ENCODE measurements around the gene PRKG1.

Gene PRKG1

DNA sequence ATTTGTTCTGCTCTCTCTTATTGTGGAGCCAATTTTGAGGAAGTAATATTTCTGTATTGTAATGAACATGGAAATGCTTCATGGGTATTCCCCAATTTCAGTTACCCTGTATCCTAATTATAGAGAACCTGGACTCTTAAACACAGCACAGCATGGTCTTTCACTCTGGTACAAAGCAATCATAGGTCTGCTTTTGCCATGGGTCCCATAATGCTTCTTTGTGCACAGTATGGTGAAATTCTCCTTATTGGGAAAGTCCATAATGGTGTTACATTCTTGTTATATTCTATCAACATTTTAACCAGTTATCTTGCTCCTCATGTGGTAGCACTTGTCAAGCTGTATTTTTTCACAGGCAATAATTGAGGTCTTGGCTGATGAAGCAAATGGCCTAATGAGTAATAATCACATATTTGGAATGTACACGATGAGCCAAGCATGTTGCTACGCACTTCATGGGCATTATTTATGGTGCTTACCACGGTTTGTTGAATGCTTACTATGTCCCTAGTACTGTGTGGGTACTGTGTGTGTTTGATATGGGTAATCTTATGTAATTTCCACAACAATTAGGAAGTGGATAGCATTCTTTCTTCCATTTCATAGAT is 42.9 kb downstream of the PRKG1 start:
- H3K9me3 ChIP-seq (ENCODE audit: control insufficient read depth, insufficient read depth, low read length), result no peaks in the 10 kb centered on the region
- H4K20me1 ChIP-seq (ENCODE audit: control insufficient read depth, insufficient read depth, low read depth, low read length), result no peaks in the 10 kb centered on the region
- no peaks in the 10 kb centered on the region for H3K36me3 ChIP-seq (ENCODE audit: control insufficient read depth, low read length)
- H3K9me2 ChIP-seq (replicated peaks; ENCODE audit: control insufficient read depth, low read length), result no peaks in the 10 kb centered on the region
- TF ChIP-seq, protein P1, sequence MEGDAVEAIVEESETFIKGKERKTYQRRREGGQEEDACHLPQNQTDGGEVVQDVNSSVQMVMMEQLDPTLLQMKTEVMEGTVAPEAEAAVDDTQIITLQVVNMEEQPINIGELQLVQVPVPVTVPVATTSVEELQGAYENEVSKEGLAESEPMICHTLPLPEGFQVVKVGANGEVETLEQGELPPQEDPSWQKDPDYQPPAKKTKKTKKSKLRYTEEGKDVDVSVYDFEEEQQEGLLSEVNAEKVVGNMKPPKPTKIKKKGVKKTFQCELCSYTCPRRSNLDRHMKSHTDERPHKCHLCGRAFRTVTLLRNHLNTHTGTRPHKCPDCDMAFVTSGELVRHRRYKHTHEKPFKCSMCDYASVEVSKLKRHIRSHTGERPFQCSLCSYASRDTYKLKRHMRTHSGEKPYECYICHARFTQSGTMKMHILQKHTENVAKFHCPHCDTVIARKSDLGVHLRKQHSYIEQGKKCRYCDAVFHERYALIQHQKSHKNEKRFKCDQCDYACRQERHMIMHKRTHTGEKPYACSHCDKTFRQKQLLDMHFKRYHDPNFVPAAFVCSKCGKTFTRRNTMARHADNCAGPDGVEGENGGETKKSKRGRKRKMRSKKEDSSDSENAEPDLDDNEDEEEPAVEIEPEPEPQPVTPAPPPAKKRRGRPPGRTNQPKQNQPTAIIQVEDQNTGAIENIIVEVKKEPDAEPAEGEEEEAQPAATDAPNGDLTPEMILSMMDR (IDR thresholded peaks at IDR 0.05; ENCODE audit: low read depth, low read length, poor library complexity, severe bottlenecking), result no peak
- no peak for TF ChIP-seq EZH2phosphoT487 (IDR thresholded peaks at IDR 0.05; ENCODE audit: borderline replicate concordance, low read length)
- H3K4me3 ChIP-seq (ENCODE audit: low read length), result no peak overlapping the region
- H3K79me2 ChIP-seq (ENCODE audit: control insufficient read depth, low read length), result no peaks in the 10 kb centered on the region
- no peak overlapping the region for H3K4me2 ChIP-seq (ENCODE audit: low read length)
- H3K27me3 ChIP-seq (ENCODE audit: control insufficient read depth, low read length), result no peaks in the 10 kb centered on the region
- no peak overlapping the region for H3K27ac ChIP-seq (ENCODE audit: low read depth, low read length)
- no peaks in the 10 kb centered on the region for H3K4me1 ChIP-seq (ENCODE audit: control insufficient read depth, low read length)
- H3F3A ChIP-seq (ENCODE audit: control insufficient read depth, insufficient read depth), result no peaks in the 10 kb centered on the region

DNA sequence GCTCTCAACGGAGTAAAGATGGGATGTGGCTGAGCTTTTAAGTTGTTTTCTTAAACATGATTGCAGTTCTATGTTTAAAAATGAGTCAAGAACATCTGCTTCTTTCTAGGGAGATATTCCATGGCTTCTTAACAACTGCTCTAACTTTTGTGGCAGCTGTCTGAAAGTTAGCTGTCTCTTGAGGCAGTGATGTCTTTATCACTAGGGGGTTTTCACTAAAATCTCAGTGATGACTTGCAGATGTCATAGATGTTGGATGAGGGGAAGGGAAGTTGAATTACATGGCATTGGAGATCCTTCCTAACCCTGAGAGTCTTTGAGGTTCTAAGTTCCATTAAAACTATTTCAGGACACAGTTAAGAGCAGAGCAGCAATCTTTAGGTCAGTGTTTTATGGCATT is 43.5 kb downstream of the PRKG1 start:
- Histone ChIP-seq H3K79me2 (ENCODE audit: control insufficient read depth, low read length) (no peaks in the 10 kb centered on the region), H3K4me2 (ENCODE audit: low read length) (no peak overlapping the region), H3K27me3 (ENCODE audit: control insufficient read depth, low read length) (no peaks in the 10 kb centered on the region), H3F3A (ENCODE audit: control insufficient read depth, insufficient read depth) (no peaks in the 10 kb centered on the region), H3K36me3 (ENCODE audit: control insufficient read depth, low read length) (no peaks in the 10 kb centered on the region), H3K27ac (ENCODE audit: low read depth, low read length) (no peak overlapping the region), H3K4me1 (ENCODE audit: control insufficient read depth, low read length) (no peaks in the 10 kb centered on the region), H4K20me1 (ENCODE audit: control insufficient read depth, insufficient read depth, low read depth, low read length) (no peaks in the 10 kb centered on the region), H3K9me2 (replicated peaks; ENCODE audit: control insufficient read depth, low read length) (no peaks in the 10 kb centered on the region), H3K4me3 (ENCODE audit: low read length) (no peak overlapping the region), H3K9me3 (ENCODE audit: control insufficient read depth, insufficient read depth, low read length) (no peaks in the 10 kb centered on the region)
- TF ChIP-seq EZH2phosphoT487 (IDR thresholded peaks at IDR 0.05; ENCODE audit: borderline replicate concordance, low read length), result no peak
- TF ChIP-seq, protein P1 (IDR thresholded peaks at IDR 0.05; ENCODE audit: low read depth, low read length, poor library complexity, severe bottlenecking), result no peak

DNA sequence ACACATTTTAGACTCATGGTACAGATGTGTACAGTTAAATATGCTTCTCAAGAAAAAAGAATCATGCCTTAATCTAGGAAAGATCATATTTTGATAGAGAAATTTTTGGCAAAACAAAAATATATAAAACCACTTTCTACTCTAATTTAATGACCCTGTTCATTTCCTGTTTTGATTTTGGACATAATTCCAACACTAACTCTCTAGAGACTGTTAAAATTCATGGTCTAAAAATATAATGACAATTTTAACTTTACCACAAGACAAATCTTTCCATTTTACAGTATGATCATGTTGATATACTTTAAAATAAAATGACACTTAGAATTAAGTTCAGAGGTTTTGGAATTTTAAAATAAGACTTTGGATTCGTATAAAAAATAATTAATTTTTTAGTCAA is 45.2 kb downstream of the PRKG1 start:
- H3K36me3 ChIP-seq (ENCODE audit: control insufficient read depth, low read length), result no peaks in the 10 kb centered on the region

More for the DNA sequence above, 45.2 kb downstream of the PRKG1 start:
- Histone ChIP-seq H3K4me3 (ENCODE audit: low read length) (no peak overlapping the region), H3K79me2 (ENCODE audit: control insufficient read depth, low read length) (no peaks in the 10 kb centered on the region), H3K4me2 (ENCODE audit: low read length) (no peak overlapping the region), H3F3A (ENCODE audit: control insufficient read depth, insufficient read depth) (no peaks in the 10 kb centered on the region), H3K9me3 (ENCODE audit: control insufficient read depth, insufficient read depth, low read length) (no peaks in the 10 kb centered on the region), H4K20me1 (ENCODE audit: control insufficient read depth, insufficient read depth, low read depth, low read length) (no peaks in the 10 kb centered on the region), H3K27ac (ENCODE audit: low read depth, low read length) (no peak overlapping the region), H3K4me1 (ENCODE audit: control insufficient read depth, low read length) (no peaks in the 10 kb centered on the region), H3K9me2 (replicated peaks; ENCODE audit: control insufficient read depth, low read length) (no peaks in the 10 kb centered on the region), H3K27me3 (ENCODE audit: control insufficient read depth, low read length) (no peaks in the 10 kb centered on the region)
- TF ChIP-seq EZH2phosphoT487 (IDR thresholded peaks at IDR 0.05; ENCODE audit: borderline replicate concordance, low read length), result no peak
- TF ChIP-seq, protein P1 (IDR thresholded peaks at IDR 0.05; ENCODE audit: low read depth, low read length, poor library complexity, severe bottlenecking), result no peak
